ENCODE results near the gene CTIF.
"Not testable (repeated sequence)": the region's sequence is repeated elsewhere in the genome, so short reads cannot be mapped to it uniquely, and the experiment has no call there.

CTIF gene

GRCh38 chr18:48715711-48716361, 177.0 kb downstream of the CTIF start:
- DNase-seq = no peak

DNA sequence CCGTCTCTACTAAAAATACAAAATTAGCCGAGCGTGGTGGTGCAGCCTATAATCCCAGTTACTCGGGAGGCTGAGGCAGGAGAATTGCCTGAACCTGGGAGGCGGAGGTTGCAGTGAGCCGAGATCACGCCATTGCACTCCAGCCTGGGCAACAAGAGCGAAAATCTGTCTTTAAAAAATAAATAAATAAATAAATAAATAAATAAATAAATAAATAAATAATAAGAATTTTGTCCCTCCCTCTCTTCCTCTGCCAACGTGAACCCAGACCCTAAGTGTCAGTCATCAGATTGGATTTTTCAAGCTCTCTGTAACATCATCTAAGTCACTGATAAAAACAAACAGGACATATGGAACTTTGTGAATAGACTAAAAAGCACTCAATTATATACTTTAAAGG, 178.4 kb downstream of the CTIF start:
- not testable (repeated sequence) for DNase-seq

DNA sequence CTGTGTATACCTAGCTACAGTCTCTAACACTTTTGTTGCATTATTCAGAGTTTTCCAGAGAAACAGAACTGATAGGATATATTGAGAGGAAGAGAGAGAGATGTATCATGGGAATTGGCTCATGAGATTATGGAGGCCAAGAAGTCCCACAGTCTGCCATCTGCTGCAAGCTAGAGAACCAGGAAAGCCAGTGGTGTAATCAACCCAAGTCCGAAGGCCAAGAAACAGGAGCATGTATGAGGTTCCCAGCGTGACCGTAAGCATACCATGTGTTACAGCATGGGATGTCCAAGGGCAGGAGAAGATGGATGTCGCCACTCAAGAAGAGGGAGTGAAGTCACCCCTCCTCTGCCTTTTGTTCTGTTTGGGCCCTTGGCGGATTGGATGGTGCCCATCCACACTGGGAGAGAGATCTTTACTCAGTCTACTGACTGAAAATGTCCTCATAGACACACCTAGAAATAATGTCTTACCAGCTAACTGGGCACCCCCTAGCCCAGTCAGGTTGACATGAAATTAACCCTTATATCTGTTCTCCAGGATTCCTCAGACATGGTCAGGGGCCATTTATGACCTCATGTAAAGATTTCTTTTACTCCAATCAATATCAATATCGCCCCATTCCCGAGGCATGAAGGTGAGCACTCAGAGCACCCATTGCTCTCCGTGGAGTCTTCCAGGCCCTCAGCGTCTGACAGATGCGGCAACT, 179.6 kb downstream of the CTIF start:
- no peak for DNase-seq

GRCh38 chr18:48719388-48719787, 180.6 kb downstream of the CTIF start:
- DNase-seq = no peak

GRCh38 chr18:48719974-48720654, 181.3 kb downstream of the CTIF start:
- DNase-seq = no peak

GRCh38 chr18:48720655-48721025, 181.8 kb downstream of the CTIF start:
- no peak for DNase-seq

DNA sequence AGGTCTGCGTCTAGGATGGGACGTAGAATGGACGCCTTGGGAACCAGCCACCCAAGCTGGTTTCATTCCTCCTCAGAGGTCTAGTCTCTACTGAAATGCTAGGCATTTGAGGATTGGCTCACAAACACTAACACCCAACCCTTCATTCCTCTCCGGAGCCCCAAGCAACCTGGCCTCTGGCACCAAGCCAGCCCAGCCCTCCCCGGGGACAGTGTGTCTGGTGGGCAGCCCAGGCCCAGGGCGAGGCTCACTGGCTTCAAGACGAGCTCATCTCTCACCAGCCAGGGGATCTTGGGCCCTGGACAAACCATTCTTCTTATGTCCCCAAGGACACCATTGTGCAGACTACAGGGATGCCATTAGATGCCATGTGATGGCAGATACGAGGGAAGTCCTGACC, 182.5 kb downstream of the CTIF start:
- DNase-seq = no peak

GRCh38 chr18:48723016-48723415, 184.2 kb downstream of the CTIF start:
- no peak for DNase-seq

- DNase-seq = no peak
These were observed 185.0 kb downstream of the CTIF start for GRCh38 chr18:48723837-48724236.

GRCh38 chr18:48724442-48724841, 185.6 kb downstream of the CTIF start:
- DNase-seq = no peak

DNA sequence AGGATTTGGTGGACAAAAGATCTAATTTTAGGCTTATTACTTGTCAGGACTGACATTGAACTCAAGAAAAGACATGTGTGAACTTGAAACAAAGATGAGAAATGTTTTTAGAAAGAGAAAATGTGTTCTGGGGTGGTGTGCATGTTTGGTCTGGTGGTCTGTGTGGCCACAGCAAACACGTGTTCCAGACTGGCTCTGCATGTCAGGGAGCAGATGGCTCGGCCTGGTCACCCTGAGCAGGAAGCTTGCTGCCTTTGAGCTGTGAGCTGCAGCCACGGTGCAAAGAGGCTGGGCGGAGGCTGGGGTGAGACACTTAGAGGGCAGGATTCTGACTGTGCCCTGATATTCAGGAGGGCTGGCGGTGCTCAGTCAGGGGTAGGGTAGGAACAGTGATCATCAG, 186.1 kb downstream of the CTIF start:
- DNase-seq = no peak

DNA sequence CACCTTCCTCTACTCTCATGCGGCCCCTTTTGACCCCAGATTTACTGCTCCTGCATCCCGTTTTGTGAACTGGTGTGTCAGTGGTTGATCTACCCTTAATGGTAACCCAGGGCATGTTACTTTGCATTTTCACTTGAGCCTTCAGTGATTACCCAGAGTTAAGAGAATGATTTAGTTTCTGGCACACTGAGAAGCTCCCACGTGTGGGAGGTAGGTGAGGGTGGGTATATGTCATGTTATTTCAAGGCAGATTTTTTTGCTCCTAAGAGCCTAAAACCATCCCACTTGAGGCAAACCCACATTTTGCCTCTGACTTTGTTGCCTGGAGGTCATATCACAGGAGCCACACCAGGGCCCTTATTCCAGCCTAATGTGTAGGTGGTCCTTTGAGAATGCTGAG, 186.7 kb downstream of the CTIF start:
- no peak for DNase-seq

- no peak for DNase-seq
These were observed 188.8 kb downstream of the CTIF start for GRCh38 chr18:48727681-48728080.

- no peak for DNase-seq
These were observed 189.5 kb downstream of the CTIF start for GRCh38 chr18:48728204-48728833.

GRCh38 chr18:48729404-48729803, 190.6 kb downstream of the CTIF start:
- DNase-seq = no peak

DNA sequence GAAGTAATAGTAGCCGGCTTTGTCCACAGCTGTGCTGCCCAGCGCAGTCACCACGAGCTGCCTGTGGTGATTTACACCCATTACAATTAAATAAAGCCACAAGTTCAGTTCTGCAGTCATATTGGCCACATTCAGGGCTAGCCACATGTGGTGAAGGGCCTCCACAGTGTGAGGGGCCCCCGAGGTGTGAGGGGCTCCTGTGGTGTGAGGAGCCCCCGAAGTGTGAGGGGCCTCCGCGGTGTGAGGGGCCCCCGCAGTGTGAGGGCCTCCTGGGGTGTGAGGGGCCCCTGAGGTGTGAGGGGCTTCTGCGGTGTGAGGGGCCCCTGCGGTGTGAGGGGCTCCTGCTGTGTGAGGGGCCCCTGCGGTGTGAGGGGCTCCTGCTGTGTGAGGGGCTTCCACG, 191.2 kb downstream of the CTIF start:
- no peak for DNase-seq

- no peak for DNase-seq
These were observed 194.1 kb downstream of the CTIF start for GRCh38 chr18:48732767-48733424.

- DNase-seq = no peak
These were observed 194.9 kb downstream of the CTIF start for GRCh38 chr18:48733643-48734253.

DNA sequence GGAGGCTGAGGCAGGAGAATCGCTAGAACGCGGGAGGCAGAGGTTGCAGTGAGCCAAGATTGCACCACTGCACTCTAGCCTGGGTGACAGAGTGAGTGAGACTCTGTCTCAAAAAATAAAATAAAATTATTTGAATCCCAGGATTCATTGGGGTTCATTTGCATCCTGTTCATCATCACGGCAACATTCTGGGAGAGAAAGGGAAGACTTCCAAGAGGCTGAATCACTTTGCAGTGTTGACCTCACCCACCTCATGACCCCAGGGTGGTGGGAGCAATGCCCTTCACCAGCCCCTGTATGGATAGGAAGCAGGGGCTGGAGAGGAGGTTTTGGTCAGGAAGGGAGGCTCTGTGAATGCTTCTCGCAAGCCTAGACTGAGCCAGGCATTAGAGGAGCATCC, 195.6 kb downstream of the CTIF start:
- DNase-seq = no peak

DNA sequence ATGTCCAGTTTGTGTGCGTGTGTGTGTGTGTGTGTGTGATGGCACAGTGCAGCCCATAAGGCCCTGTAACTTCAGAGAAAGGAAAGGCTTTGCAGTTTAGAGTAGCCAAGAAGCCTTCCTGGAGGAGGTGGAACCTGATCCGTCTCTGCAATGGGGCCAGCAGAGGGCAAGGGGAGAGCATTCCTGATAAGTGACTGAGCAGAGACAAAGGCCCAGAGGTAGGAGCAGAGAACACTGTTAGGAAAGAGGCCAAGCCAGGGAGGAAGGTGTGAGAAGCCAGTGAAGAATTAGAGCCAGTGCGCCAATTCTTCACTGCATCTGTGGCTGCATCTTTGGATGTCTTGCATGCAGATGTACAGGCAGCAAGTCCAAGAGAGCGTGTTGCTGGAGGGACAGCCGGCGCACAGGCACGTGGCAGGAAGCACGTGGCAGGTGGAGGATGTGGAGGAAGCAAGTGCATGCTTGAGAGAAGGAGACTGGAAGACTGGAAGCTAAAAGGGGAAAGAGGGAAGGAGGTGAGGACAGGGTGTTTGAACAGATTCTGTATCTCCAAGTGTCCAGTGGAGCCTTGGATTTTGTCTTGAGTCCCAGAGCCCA, 196.3 kb downstream of the CTIF start:
- DNase-seq = no peak

DNA sequence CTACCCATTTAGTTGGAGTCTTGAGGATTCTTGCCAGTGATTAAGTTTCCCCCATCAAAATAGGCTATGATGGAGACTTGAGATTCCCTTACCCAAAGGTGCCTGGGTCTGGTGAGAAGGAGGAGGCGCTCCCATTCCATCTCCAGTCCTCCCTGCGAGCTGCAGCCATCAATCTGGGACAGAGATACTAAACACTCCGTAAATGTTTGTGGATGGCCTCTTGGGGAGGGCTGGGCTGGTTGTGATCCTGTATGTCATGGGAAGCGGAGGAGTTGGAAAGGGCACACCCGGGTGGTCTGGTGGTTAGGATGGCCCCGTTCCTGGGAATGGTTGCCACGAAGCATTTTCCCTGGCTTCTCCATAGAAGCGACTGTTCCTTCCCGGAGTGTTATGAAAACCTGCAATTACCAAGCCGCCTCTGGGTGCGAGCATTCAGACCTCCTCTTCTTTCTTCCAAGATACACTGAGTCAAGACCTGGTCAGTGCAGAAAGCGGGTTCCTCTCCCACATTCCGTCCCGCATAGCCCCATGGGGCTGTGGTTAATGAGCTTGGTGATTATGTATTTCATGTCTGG, 196.9 kb downstream of the CTIF start:
- DNase-seq = no peak
